ENCODE measurements around the gene MINDY1.

Gene MINDY1

GRCh38 chr1:150963321-150964163, 43.2 kb downstream of the MINDY1 start:
- DNase-seq: no peak

GRCh38 chr1:150961756-150962155, 44.9 kb downstream of the MINDY1 start:
- DNase-seq: no peak

- DNase-seq: no peak
These were observed 46.1 kb downstream of the MINDY1 start for GRCh38 chr1:150960646-150961045.

- DNase-seq: no peak
These were observed 49.0 kb downstream of the MINDY1 start for GRCh38 chr1:150957666-150958065.

- DNase-seq: no peak
These were observed 51.4 kb downstream of the MINDY1 start for GRCh38 chr1:150955280-150955679.

GRCh38 chr1:150954708-150955107, 52.0 kb downstream of the MINDY1 start:
- no peak for DNase-seq
